Colon (tissue), 2 donors: ENCODE results near the gene FOXA2.

Experiments used
- FAIRE-seq: peaks from 2 replicates; lab custom pipeline; 2012; peaks lifted over from hg19 to GRCh38; lab: Jason Lieb, UNC
- donor health status: control.
- donor health status: control.

The FOXA2 gene

DNA sequence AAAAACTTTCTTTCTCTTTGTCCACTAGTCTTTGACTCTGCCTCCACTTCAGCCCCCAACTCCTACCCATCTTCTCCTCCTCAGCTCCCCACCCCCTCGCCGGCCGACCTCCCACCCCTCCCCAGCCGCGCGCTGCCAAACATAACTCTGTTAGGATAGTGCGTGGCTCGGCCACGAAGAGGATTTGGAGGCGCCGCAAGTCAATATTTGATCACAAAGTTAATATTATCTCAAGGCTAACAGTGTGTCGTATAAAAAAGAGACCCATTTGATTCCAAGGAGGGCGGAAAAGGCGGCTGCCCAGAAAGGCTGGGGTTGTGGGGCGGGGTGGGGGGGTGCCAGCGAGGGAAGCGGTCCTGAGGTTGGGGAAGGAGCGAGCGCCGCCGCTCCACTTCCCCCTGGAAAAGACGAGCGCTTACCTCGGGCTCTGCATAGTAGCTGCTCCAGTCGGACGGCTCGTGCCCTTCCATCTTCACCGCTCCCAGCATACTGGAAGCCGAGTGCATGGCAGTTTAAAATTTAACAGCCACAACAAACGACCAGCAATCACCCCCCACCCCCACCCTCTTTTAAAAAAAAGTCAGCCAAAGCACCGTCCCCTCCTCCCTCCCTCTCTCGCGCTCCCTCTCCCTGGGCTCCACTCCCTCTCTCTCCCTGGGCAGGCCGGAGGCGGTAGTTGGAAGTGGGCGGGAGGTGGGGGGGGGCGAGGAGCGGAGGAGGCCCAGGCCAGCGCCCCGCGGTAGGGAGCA is 425 bp downstream of the FOXA2 start:
- no peak for FAIRE-seq

- FAIRE-seq, result no peak
These were observed 1.2 kb downstream of the FOXA2 start for GRCh38 chr20:22582964-22583772.

DNA sequence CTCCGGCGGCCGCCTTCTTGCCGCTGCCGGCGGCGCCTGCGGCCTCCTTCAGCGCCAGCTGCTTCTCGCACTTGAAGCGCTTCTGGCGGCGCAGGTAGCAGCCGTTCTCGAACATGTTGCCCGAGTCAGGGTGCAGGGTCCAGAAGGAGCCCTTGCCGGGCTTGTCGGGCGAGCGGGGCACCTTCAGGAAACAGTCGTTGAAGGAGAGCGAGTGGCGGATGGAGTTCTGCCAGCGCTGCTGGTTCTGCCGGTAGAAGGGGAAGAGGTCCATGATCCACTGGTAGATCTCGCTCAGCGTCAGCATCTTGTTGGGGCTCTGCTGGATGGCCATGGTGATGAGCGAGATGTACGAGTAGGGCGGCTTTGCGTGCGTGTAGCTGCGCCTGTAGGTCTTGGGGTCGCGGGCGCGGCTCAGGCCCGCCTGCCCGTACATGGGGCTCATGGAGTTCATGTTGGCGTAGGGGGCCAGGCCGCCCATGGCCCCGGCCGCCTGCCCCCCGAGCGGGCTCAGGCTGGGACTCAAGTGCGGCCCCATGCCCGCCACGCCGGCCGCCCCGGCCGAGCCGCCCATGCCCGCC is 1.9 kb downstream of the FOXA2 start:
- FAIRE-seq, result no peak

DNA sequence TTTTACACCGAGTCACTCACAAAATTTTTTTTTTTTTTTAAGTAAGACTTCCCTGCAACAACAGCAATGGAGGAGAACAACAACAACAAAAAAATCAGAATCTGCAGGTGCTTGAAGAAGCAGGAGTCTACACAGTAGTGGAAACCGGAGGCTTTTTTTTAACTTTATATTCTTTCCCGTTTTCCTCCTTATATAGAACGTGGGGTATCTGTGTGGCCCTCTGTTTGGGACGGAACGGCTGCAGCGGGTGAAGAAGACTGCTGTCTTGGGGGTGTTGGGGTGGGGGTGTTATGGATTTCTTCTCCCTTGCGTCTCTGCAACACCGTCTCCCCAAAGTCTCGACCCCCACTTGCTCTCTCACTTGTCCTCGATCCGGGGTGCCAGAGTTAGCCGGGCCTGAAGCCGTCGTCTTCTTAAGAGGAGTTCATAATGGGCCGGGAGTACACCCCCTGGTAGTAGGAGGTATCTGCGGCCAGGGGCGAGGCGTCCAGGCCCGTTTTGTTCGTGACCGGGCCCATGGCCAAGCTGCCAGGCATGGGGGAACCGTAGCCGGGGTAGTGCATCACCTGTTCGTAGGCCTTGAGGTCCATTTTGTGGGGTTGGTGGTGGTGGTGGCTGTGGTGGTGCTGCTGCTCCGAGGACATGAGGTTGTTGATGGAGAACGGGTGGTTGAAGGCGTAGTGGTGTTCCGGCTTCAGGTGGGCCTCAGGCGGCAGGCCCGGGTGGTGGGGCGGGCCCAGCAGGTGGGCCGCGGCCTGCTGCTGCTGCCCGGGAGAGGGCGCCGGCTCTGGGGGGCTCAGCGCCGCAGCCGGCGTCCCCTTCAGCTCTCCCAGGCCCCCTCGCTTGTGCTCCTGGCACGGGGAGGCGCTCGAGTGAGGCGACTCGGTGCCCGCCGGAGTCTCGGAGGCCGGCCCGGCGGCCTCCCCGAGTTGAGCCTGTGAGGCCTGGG is 2.7 kb downstream of the FOXA2 start:
- FAIRE-seq, result no peak

GRCh38 chr20:22579711-22580697 is 4.4 kb downstream of the FOXA2 start:
- FAIRE-seq, result no peak

DNA sequence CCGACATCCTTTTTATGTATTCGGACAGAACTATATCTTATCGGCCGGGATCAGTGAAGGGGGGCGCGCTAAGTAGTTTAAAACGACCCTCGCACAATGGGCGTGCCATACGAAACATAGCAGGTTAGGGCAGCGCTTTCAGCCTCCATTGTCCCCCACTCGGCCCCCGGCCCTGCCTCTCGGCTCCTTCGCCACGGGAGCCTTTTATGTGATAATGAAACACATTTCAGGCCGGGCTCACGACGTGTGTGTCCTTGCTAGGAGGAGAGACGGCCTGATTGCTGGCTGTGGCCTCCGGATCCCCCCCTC is 5.3 kb downstream of the FOXA2 start:
- no peak for FAIRE-seq

DNA sequence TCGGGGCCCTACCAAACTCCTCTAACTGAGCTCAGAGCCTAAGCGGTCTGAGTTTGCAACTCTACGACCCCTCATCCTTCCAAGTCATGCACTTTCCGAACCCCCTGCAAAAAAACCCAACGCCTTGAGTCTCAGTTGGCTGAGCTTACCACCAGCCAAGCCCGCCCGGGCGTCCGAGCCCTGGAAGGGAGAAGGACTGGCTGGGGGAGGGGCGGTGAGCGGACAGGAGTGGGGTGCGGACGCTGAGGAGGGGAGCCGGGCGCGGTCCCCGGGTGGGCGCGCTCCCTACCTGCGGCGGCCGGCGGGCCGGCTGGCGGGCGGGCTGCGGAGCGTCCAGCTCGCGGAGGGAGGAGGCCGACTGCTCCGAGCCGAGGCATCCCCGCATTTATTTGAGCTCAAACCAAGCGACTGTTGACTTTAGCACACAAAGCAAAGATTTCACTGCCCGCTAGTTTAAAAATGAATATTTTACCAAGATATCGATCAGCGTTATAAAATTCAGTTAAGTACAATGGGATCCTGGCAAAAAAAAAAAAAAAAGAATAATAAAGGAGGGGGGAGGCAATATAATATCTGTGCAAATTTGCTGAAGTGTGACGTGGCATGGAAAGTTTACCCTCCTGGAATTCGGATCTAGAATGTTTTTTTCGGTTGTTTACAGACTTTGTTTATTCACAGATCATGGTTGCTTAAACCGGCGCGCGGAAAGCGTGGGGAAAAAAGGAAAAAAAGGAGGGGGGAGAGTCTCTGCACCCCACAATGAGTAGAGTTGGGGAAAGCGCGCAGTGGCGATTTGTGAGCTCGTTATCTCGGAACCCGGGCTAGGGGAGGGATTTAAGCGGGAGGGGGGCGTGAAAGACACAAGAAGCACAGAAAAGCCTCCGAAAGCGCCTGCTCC is 5.9 kb downstream of the FOXA2 start:
- FAIRE-seq, result no peak

DNA sequence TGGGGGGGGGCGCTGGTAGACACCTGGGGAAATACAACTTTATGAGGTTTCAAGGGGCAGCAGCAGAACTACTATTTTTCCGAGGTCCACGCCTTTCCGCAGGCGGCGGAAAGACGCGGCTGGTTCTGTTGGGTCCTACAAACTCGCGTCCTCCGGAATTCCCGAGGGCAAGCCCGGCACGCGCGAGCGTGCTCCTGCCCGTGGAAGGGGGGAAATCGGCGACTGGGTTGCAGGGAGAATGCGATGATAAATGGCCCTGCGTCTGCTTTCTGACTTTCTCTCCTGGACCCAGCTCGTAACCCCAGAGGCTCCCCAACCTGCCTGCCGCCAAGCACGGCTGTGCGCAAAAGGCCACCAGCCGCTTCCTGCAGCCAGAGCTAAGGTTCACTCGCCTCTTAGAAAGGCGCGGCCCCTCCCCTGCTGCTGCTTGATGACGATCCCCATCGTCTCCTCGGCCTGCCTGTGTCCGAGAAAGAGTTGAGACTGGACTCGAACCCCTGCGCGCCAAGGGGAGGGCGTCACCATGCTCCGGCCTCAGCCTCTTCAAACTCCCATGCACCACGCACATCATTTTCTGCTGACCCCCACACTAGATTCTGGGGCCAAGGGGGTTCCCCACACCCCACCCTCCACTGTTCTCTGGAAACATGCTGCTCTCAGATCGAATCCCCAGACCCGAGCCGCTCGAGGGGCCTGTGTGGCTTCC is 6.7 kb downstream of the FOXA2 start:
- FAIRE-seq, result no peak

GRCh38 chr20:22576733-22577514 is 7.4 kb downstream of the FOXA2 start:
- no peak for FAIRE-seq

DNA sequence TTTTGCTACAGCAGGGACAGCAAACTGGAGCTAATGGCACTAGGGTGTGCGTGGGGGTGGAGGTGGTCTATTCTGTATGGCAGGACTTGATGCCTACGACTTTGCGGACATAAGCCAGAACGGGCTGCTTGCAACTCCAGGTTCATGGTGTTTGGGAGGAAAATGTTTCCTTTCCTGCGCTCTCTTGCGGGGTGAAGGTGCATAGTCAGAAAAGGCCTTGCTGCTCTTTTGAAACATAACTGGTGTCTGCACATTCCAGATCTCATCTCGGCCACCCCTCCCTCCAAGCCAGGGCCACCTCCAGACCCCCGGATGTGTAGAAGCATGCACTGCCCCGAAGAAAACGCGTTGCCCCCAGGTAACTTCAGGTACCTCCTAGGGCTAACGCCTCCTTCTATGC is 8.1 kb downstream of the FOXA2 start:
- FAIRE-seq, result no peak

GRCh38 chr20:22575737-22576136 is 8.6 kb downstream of the FOXA2 start:
- no peak for FAIRE-seq

- no peak for FAIRE-seq
These were observed 9.2 kb downstream of the FOXA2 start for GRCh38 chr20:22575087-22575721.

DNA sequence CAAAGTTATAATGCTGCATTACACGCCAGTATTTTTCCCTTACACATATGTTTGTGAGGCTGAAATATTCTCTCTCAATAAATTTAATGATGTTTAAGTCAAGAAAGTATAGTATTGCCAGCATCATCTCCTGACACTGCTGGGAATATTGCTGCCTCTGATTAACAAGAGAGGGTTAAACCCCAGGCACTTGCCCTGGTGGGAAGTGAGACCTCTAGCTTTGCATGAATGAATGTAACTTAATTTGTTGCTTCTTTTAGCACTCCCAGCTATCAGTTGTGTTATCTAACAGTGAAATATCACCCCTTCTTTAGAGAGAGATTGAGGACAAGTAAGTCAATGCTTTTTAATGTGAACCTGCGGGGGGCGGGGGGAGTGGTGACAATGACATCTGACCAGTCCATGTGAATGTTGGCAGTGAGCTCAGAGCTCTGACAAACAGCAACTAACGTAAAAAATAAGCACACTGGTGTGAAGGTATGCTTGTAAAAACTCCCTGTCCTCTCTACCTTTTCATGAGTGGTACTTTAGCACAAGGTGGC is 9.8 kb downstream of the FOXA2 start:
- no peak for FAIRE-seq

- no peak for FAIRE-seq
These were observed 11.9 kb downstream of the FOXA2 start for GRCh38 chr20:22572491-22572890.

DNA sequence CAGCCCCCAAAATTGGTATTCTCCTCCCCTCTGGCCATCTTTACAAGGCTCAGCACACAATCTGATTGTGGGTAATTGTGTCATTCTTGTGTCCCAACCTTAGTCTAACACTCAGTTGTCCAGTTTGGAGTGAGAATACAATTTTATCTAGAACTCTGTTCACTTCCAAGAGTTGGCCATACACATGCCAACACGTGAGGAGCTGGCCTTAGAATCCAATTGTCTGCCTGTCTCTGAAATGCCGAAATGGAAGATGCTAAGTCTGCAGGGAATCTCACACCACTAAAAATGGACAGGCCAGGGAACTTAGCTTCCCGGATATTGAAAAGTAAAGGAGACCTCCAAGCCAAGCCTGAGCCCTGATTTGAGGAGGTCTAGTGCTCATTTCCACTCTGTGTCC is 12.3 kb downstream of the FOXA2 start:
- no peak for FAIRE-seq

- FAIRE-seq, result no peak
These were observed 15.0 kb downstream of the FOXA2 start for GRCh38 chr20:22569353-22569752.

DNA sequence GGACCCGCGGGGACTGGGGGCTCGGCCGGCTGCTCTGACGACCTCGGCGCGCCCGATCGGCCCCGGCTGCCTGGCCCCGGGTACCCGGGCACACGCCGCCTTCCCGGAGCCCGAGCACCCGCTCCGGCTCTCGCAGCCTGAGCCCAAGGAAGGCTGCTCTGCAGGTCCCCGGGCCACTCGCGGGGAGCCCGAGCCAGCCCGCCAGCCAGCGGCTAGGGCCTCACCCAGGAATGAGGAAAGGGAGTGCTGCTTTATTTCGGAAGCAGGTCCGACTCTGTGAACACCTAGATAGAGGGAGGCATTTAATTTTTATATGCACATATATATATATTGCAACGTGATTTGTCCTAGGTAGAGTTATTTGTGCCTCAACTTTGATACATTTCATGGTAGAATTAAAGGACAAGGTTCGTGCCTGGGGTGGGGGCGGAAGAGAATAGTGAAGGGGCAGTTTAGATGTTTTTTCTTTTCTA is 15.5 kb downstream of the FOXA2 start:
- FAIRE-seq, result no peak
